ENCODE measurements around the gene CNP. TPM values are rescaled to one million over a fixed set of nuclear protein-coding genes. Genes with fewer than 3 reads are reported as not detected.
A peak's percentile ranks its signal among the peaks of the same experiment; 100 is the strongest.

The CNP gene
- total RNA-seq, 1 experiment from 2014 or later = 88.3 TPM

DNA sequence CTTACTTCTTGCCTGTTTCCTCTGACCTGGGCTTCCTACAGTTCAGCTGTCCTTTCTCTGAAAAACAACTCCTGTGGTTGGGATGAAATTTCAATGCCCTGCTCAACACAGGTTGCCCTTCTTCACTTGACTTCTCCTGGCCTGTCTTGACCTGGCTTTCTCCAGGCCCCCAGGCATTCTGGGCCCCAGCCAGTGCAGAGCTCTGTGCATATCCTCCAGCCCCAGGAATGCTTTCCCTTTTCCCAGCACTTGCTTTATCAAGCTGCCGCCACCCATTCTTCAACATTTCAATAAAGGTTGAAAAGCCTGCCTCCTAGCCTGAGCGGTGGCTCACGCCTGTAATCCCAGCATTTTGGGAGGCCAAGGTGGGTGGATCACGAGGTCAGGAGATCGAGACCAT lies 25.4 kb upstream of the CNP start:
- DNase-seq (ENCODE audit: low spot score) = no peak

DNA sequence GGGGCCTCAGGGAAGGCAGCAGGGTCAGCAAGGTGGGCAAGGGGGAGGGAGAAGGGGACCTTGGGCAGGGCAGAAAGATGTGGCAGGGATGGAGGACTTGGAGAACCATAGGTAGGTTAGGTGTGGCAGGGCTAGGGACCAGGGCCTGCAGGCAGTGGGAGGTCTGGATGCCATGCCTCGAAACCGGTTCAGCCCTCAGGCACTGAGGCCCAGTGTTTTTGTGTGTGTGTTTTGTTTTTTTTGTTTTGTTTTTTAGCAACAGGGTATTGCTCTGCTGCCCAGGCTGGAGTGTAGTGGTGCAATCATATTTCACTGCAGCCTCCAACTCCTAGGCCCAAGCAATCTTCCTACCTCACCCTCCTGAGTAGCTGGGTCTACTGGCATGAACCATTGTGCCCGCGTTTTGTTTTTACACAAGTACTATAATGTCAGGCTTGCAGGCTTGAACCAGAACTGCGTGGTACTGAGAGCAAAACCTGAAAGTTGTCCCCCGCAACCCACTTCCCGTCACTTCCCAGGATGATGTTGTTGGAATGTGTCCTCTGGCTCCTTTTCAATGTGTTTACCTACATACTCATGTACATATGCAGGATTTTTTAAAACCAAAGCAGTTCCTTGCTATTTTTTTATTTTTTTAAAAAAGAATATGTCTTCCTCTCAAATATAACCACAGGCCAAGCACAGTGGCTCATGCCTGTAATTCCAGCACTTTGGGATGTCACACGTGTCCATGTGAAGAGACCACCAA lies 23.8 kb upstream of the CNP start:
- no peak for DNase-seq (ENCODE audit: low spot score)

DNA sequence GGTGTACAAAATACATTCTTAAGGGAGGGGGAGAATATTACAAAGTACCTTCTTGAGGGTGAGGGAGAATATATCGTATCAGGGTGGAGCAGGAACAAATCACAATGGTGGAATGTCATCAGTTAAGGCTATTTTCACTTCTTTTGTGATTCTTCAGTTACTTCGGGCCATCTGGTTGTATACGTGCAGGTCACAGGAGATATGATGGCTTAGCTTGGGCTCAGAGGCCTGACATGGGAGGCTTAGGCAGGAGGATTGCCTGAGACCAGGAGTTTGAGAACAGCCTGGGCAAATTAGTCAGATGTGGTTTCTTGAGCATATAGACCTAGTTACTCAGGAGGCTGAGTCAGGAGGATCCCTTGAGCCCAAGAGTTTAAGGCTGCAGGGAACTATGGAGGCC lies 23.1 kb upstream of the CNP start:
- DNase-seq (ENCODE audit: low spot score) = no peak

DNA sequence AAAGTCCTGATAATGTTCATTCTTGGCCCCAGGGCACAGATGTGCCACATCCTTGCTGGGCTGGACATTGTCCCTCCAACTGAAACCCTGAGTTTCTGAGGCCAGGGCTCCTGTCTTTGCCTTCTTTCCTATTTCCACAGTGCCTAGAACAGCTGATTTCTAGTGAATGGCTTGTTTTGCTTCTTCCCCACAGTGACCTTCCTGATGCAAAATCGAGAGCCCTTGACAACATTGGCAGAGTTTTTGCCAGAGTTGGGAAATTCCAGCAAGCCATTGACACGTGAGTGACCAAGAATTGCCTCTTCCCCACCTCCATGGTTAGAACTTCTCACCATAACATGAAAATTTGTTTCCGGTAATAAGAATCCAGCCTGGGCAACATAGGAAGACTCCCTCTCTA lies 21.7 kb upstream of the CNP start:
- no peak for DNase-seq (ENCODE audit: low spot score)

DNA sequence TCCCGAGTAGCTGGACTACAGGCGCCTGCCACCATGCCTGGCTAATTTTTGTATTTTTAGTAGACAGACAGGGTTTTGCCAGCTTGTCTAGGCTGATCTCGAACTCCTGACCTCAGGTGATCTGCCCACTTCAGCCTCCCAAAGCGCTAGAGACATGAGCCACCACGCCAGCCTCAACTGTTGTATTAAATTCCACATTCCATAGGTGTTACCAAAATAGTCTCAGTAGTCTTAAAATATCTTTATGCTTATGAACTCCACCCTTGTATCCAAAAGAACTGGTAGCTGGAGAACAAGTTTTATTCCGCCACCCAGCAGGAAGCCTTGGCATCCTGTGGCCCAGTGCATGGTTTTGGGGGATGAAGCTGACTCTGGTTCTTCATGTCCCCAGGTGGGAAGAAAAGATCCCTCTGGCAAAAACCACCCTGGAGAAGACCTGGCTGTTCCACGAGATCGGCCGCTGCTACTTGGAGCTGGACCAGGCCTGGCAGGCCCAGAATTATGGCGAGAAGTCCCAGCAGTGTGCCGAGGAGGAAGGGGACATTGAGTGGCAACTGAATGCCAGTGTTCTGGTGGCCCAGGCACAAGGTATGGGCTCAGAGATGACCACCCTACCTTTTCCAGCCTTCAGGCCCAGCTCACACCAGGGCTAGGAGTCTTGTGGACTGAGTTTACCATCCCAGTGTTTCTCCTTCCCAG lies 17.7 kb upstream of the CNP start:
- no peak for DNase-seq (ENCODE audit: low spot score)

DNA sequence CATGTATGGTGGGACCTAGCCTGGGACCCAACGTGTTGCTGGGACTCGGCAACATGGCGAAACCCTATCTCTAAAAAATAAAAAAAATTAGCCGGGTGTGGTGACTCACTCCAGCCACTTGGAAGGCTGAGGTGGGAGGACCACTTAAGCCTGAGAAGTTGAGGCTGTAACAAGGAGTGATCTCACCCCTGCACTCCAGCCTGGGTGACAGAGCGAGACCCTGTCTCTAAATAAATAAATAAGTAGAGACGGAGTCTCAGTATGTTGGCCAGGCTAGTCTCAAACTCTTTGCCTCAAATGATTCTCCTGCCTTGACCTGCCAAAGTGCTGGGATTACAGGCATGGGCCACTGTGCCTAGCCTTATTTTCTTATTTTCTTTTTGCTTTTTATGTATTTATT lies 10.1 kb upstream of the CNP start:
- no peak for DNase-seq (ENCODE audit: low spot score)

DNA sequence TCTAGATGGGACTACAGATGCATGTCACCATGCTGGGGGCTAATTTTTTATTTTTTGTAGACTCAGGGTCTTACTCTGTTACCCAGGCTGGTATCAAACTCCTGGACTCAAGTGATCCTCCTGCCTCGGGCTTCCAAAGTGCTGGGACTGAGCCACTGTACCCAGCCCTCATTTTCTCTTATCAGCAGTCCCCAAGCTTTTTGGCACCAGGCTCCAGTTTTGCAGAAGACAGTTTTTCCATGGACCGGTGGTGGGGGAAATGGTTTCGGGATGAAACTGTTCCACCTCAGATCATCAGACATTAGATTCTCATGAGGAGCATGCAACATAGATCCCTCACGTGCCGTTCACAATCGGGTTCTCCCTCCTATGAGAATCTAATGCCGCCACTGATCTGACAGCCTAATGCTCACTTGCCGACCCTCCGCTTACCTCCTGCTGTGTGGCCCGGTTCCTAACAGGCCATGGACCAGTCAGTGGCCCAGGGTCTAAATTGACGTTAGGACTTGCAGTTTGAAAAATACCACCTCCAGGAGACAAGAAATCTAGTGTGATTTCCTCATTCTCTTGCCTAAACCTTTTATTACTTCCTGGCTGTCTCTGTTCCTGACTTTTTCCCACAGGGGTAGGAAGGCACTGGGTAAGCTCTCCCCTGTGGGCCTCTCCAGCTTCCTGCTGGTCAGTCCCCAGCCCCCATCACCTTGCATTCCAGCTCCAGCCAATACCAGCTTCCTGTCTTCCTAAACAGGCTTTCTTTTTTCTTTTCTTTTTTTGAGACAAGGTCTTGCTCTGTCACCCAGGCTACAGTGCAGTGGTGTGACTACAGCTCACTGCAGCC lies 9.3 kb upstream of the CNP start:
- no peak for DNase-seq (ENCODE audit: low spot score)

DNA sequence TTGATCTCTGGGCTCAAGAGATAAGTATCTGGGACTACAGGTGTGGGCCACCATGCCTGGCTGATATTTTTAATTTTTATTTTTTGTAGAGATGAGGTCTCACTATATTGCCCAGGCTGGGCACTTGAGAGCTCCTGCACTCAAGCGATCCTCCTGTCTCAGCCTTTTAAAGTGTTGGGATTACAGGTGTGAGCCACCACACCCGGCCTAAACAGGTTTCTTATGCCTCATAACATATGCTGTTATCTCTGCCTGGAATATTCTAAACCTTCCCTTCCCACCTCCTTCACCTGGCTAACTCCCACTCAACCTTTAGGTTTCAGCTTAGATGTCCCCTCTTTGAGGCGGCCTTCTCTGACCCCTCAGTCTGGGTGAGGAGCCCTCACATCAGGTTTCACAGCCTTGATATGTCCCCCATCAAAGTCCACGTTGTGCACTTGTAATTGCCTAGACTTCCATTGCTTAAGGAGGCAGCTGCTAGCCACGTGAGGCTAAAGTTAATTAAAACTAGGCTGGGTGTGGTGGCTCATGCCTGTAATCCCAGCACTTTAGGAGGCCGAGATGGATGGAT lies 8.6 kb upstream of the CNP start:
- DNase-seq (ENCODE audit: low spot score) = no peak

DNA sequence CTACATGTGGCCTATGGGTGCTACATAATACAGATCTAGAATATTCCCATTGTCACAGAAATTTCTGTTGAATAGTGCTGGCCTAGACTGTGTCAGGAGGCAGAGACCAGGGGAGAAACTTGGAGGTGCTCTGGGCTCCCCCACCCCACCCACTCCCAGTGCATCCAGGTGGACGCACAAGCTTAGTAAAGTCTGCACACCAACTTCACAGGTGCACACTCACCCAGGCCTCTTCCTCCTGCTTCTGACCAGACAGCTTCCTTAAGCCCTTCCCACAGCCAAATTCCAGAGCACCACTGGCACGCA lies 7.6 kb upstream of the CNP start:
- DNase-seq (ENCODE audit: low spot score) = no peak

DNA sequence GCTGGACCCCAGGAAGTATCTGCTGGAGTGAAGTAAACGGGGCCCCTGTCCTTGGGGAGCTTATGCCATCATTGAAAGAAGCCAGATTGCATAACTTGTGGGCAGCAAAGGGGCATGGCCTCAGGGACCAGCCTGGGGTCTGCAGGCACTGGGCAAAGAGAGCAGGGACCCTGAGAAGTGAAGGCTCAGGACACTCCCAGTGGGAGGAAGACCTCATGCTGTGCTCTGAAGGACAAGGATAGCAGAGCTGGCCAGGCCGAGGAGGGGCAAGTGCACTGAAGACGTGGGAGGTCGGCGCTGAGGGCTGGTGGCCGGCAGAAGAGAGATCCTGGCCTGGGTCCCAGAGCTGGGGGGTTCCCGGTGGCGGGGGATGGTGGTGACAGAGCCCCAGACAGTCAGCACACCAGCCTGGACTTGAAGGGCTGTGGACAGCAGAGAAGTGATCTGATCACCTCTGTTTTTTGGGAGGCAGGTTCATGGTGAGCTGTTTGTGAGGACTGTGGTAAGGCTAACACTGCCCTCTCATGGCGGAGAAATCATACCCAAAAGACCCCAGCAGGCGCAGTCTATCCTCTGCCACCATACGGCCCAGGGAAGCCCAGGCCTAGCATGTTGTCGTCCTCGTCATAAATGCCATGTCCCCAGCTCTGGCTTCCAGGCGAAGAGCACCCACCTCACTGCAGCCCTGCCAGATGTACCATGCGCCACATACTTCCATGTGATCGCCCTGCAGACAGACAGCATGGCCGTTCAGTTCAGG lies 7.1 kb upstream of the CNP start:
- DNase-seq (ENCODE audit: low spot score) = peak; percentile 65

DNA sequence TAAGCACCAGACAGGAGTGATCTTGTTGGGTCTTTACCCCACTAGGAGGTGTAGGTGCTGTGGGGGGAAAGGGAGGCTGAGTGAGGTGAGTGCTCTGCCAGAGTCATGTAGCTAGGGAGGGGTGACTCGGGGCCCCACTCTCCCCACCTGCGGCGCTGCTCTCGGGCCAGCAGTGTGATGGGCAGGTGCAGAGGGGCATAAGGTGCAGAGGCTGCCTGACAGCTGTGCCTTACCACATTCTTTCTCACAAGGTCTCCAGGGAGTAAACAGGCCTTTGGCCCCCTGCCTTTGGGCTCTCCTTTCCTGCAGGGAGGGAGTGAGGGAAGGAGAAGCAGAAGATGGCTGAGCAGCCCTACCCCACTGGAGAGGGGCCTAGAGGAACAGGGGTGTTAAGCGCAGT lies 4.5 kb upstream of the CNP start:
- no peak for DNase-seq (ENCODE audit: low spot score)

DNA sequence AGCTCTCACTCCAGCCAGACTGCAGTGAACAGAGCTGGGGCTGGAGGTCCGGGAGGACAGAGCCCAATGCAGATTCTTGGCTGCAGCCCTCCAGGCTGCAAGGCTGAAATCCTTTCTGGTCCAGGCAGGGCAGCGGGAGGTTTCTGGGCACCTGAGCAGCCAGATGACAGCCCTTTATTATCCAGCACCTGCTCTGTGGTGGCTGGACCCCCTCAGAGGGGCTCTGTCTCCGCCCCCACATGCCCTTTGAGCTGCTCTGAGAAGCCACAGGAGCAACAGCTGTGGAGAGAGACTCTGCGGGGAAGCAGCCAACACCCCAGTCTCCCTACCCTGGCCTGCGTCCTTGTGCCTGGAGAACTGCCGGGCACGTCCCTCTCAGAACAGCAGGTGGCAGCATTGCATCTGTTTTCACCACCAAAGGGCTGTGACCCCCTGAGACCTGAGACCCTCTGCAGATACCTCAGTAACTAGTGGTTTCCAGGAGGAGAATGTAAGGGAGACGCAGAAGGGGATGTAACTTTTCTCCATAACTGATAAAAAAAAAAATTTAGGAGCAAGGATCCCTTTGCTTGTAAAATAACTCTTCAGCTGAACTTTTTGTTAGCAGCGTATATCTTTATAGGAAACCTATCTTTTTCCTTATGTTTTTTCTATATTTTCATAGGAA lies 3.7 kb upstream of the CNP start:
- peak; percentile 64 for DNase-seq (ENCODE audit: low spot score)

DNA sequence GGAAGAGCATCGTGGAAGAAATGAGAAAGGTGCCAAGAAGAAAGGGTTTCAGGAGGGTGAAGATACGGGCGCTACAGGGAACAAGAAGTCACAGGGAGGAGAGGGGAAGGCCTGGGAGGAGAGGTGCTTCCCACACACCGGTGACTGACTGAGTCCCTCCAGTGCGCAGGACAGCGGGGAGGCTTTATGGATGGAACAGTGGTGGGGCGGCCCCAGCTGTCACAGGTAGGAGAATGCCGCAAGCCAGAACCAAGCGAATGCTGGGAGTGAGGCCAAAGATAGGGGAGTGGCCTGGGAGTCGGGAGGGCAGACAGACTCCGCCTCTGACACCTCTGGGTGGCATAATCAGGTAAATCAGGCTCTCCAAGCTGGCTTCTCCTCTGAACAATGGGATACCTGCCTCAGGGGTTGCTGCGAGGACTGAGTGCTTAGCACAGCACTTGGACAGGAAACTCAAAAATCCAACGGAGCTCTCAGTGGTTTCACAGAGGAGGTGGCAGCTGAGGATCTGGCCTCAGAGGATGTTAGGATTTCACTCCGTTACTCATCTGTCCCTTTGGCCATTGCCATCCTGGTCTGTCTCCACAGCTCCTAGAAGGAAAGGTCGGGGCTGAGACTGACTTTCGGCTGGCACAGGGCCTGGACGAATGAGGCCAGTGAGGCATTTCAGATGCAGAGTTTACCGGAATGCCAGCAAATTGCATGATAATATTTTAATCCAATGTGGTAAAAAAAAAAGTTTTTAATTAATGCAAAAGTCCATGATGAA lies 717 bp upstream of the CNP start:
- DNase-seq (ENCODE audit: low spot score) = peak; percentile 94

DNA sequence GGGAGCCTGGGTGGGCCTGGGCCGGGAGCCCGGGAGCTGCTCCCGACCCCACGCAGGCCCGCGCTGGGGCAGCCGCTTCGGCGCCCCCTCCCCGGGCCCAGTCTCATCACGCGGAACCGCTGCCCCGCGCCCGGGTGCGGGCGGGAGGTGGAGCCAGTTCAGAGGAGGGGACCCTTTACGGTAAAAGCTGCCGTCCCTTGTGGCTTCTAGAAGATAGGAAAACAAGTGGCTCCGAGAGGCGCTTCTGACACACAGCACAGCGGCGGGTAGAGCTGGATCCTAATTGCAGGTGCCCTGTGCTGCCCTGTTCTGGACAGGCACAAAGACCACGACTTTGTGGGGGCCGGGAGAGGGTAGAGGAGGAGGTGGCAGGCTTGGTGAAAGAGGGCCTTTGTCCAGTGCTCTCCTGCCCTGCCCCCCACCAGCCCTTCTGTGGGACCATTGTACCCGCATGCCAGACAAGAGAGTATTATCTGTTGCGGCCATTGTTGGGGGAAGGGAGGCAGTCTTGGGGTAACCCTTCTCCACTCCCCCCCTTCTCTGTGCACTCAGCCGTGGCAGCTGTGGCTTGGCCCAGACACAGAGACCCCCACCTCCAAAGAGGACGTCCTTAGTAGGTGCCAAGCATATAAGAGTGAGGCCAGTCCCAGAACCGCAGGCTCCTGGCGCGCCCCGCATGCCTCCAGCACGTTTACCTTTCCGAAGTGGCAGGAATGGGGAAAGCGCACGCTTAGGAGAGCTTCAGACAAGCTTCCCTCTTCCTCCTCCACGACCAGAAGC lies 736 bp downstream of the CNP start:
- peak; percentile 25 for DNase-seq (ENCODE audit: low spot score)

DNA sequence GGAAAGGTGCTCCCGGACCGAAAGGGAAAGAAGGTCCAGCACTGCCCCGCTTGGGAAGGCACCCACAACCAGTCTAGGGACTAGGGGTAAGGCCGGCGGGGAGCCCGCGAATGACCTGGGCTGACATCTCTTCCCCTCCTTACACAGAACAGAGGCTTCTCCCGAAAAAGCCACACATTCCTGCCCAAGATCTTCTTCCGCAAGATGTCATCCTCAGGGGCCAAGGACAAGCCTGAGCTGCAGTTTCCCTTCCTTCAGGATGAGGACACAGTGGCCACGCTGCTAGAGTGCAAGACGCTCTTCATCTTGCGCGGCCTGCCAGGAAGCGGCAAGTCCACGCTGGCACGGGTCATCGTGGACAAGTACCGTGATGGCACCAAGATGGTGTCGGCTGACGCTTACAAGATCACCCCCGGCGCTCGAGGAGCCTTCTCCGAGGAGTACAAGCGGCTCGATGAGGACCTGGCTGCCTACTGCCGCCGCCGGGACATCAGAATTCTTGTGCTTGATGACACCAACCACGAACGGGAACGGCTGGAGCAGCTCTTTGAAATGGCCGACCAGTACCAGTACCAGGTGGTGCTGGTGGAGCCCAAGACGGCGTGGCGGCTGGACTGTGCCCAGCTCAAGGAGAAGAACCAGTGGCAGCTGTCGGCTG lies 1.5 kb downstream of the CNP start:
- no peak for DNase-seq (ENCODE audit: low spot score)

DNA sequence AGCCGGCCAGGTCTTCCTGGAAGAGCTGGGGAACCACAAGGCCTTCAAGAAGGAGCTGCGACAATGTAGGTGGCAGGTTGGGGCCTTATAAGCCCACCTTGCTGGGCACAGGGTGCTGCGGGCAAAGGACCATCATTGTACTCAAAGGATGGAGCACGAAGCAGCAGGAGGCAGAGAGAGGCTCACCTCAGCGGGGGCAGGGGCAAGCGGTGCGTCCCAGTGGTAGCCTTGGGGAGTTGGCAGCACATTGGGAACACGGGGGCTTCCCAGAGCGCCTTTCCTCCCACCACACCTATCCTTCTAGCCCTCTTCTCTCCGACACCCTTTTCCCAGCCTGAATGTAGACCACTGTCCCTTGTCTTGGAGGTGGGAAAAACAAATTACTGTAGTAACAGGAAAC lies 2.1 kb downstream of the CNP start:
- no peak for DNase-seq (ENCODE audit: low spot score)

DNA sequence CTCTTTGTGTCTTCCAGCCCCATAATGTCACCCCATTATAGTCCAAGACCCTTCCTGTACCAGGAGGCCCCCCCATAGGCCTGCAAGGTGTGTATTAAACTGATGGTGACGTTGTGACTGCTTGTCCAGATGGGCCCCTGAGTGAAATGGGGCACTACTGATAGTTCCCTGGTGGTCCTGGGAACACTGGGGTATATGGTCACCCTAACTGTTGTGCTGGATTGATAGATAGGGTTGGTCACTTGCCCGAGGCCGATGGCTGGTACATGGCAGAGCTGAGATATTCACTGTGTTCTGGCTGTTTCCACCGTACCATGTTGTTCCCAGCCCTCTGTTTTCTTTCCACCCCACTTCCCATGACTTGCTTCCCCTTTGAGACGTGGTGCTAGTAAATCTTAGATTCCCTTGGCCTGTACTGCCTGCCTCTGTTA lies 4.3 kb downstream of the CNP start:
- no peak for DNase-seq (ENCODE audit: low spot score)

DNA sequence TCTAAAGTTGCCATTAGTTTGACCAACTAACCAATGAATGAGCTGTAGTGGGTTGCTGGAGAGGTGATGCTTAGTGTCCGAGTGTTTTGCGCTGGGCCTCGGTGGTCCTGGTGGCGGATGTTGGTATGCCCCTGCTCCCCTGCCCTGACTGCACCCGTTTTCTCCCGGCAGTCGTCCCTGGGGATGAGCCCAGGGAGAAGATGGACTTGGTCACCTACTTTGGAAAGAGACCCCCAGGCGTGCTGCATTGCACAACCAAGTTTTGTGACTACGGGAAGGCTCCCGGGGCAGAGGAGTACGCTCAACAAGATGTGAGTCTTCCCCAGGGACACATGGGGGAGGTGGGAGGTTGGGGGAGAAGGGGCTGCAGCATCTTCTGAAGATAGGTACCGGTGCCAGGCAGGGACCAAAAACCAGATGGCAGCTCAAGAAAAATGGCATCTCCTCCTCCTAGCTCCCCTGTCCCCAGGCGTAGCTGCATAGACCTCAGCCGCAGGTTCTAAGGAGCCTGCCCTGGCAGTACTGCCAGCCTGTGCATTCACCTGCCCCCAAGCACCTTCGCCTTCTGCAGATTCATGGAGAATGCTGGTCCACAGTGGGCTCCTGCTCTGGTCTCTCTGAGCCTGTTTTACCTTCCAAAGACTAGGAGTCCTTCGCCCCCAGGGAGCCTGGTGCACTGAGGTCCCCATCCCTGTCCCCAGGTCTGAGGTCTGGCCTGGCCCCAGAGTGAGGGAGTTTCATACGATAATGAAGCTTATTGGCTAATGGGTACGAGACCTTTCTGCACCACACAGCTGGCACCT lies 5.3 kb downstream of the CNP start:
- DNase-seq (ENCODE audit: low spot score) = no peak

Measured in HT-29 (cell line).